Placental pericyte (primary cell): ENCODE measurements around the gene HCK. TPM values are rescaled to one million over a fixed set of nuclear protein-coding genes. Genes with fewer than 3 reads are reported as not detected.

ENCODE experiments used
- small RNA-seq: library from RNA; depleted of rRNA; stranded (forward); fragments of <200 nt; gene quantifications from one replicate; pipeline ENCODE3, GENCODE V24; 2012; ENCODE audit warnings: low replicate concordance
- total RNA-seq: library from RNA; depleted of rRNA; stranded (reverse); fragments of >200 nt; gene quantifications from 2 replicates; pipeline ENCODE4 v1.2.3, GENCODE V29; 2012

HCK gene
- not detected in 2 replicates for total RNA-seq

GRCh38 chr20:32052090-32052777, at the start of gene HCK:
Gene HCK, plus strand, starts transcription at chr20:32052242.

GRCh38 chr20:32010101-32010500, 41.9 kb upstream of the HCK start, which contains the start of gene CCM2L:
Gene CCM2L, plus strand, starts transcription at chr20:32010438. Its CDS starts 17 bp downstream, at chr20:32010455.

GRCh38 chr20:32109392-32110172, 57.5 kb downstream of the HCK start, which contains the start of gene TM9SF4:
Gene TM9SF4, plus strand, starts transcription at chr20:32109714. Its CDS starts 27 bp downstream, at chr20:32109741.

Small RNA genes within 50 kb of the gene (small RNA-seq; reads per million reads assigned to genes)
- gene RNA5SP481 = 0.59 reads per million, percentile 24 among the genes with 10 or more reads in this experiment
- not detected for gene RNA5SP482

Other genes starting within 250 kb of the HCK start
- gene MYLK2, start 232.9 kb upstream of the HCK start, total RNA-seq = 0.57 TPM in 1 of 2 replicates, not detected in the other
- 0.22 and 2.0 TPM in 2 replicates for gene FOXS1, start 206.6 kb upstream of the HCK start, total RNA-seq
- gene DUSP15, start 181.7 kb upstream of the HCK start, total RNA-seq = under 0.01 TPM in 1 of 2 replicates, not detected in the other
- gene TTLL9, start 181.6 kb upstream of the HCK start, total RNA-seq = 0.14 TPM in 1 of 2 replicates, not detected in the other
- 2.6 and 4.6 TPM in 2 replicates for gene PDRG1, start 100.2 kb upstream of the HCK start, total RNA-seq
- not detected in 2 replicates for gene XKR7, start 84.1 kb upstream of the HCK start, total RNA-seq
- not detected in 2 replicates for gene CCM2L, start 41.8 kb upstream of the HCK start, total RNA-seq
- gene TM9SF4, start 57.5 kb downstream of the HCK start, total RNA-seq = 57.4 and 62.6 TPM in 2 replicates
- gene PLAGL2, start 155.5 kb downstream of the HCK start, total RNA-seq = 5.3 and 6.8 TPM in 2 replicates
- 43.8 and 61.3 TPM in 2 replicates for gene POFUT1, start 155.6 kb downstream of the HCK start, total RNA-seq
- gene KIF3B, start 225.4 kb downstream of the HCK start, total RNA-seq = 25.6 and 32.4 TPM in 2 replicates